GM23338 (cell line): ENCODE data around the gene RASEF. TPM values are rescaled to one million over a fixed set of nuclear protein-coding genes. Genes with fewer than 3 reads are reported as not detected.

Experiments
- ATAC-seq: fragments of 200-7000 bp; cut with Tn5 transposase; 3 replicates; pipeline ENCODE4 v1.9.1; 2020
- DNase-seq: peaks from one replicate; pipeline ENCODE4 v3.0.0-alpha.2; 2015; ENCODE audit warnings: low spot score
- H2AFZ ChIP-seq: fragments of 200-600 bp; sonication (generic); 2 replicates; pipeline ENCODE4 v1.8.0; 2016; ENCODE audit warnings: antibody characterized with exemption, mild to moderate bottlenecking, moderate library complexity
- H3F3A ChIP-seq: fragments of 200-600 bp; sonication (generic); replicated peaks from 2 replicates; pipeline ENCODE4 v1.8.0; 2017; ENCODE audit warnings: antibody characterized with exemption, mixed run types, low read depth
- H3K27ac ChIP-seq: fragments of 200-600 bp; sonication (generic); 2 replicates; pipeline ENCODE4 v1.6.1; 2016; ENCODE audit warnings: low read depth
- H3K27me3 ChIP-seq: fragments of 200-600 bp; sonication (generic); 2 replicates; pipeline ENCODE4 v1.8.0; 2016; ENCODE audit warnings: mild to moderate bottlenecking, mixed run types, moderate library complexity; ENCODE audit not compliant: insufficient read depth
- H3K36me3 ChIP-seq: fragments of 200-600 bp; sonication (generic); 2 replicates; pipeline ENCODE4 v1.8.0; 2016; ENCODE audit warnings: mild to moderate bottlenecking; ENCODE audit not compliant: insufficient read depth
- H3K4me1 ChIP-seq: fragments of 200-600 bp; sonication (generic); 2 replicates; pipeline ENCODE4 v1.8.0; 2016; ENCODE audit warnings: mild to moderate bottlenecking, moderate library complexity; ENCODE audit not compliant: insufficient read depth
- H3K4me2 ChIP-seq: fragments of 200-600 bp; sonication (generic); 2 replicates; pipeline ENCODE4 v1.7.1; 2017; ENCODE audit warnings: mixed run types
- H3K4me3 ChIP-seq: fragments of 200-600 bp; sonication (generic); 2 replicates; pipeline ENCODE4 v1.6.1; 2016; ENCODE audit warnings: mixed run types
- H3K79me2 ChIP-seq: fragments of 200-600 bp; sonication (generic); replicated peaks from 2 replicates; pipeline ENCODE4 v1.8.0; 2017; ENCODE audit warnings: mild to moderate bottlenecking; ENCODE audit not compliant: insufficient read depth
- H3K9me2 ChIP-seq: fragments of 200-600 bp; sonication (generic); 2 replicates; pipeline ENCODE4 v1.8.0; 2017; ENCODE audit not compliant: insufficient read depth
- H4K20me1 ChIP-seq: fragments of 200-600 bp; sonication (generic); replicated peaks from 2 replicates; pipeline ENCODE4 v1.8.0; 2017; ENCODE audit warnings: mild to moderate bottlenecking; ENCODE audit not compliant: insufficient read depth
- H3K27ac Mint-ChIP-seq: 2 replicates; pipeline ENCODE4 v1.8.0; 2020; ENCODE audit warnings: inconsistent platforms, mild to moderate bottlenecking, moderate library complexity, mixed read lengths
- H3K27me3 Mint-ChIP-seq: 3 replicates; pipeline ENCODE4 v1.8.0; 2022; ENCODE audit warnings: low read depth, mild to moderate bottlenecking, moderate library complexity, mixed read lengths, inconsistent platforms; ENCODE audit not compliant: insufficient read depth, poor library complexity
- H3K36me3 Mint-ChIP-seq: 3 replicates; pipeline ENCODE4 v1.8.0; 2021; ENCODE audit warnings: low read depth, mild to moderate bottlenecking, inconsistent platforms, moderate library complexity, mixed read lengths
- H3K4me1 Mint-ChIP-seq: 3 replicates; pipeline ENCODE4 v1.8.0; 2020; ENCODE audit warnings: mild to moderate bottlenecking, inconsistent platforms, mixed read lengths
- H3K4me3 Mint-ChIP-seq: 3 replicates; pipeline ENCODE4 v1.8.0; 2021; ENCODE audit warnings: moderate library complexity, mild to moderate bottlenecking, inconsistent platforms, mixed read lengths
- H3K9me3 Mint-ChIP-seq: 3 replicates; pipeline ENCODE4 v1.8.0; 2020; ENCODE audit warnings: moderate library complexity, mild to moderate bottlenecking, inconsistent platforms, mixed read lengths
- CREB1 ChIP-seq: fragments of 250-450 bp; sonication (Bioruptor Pico); IDR thresholded peaks from 2 replicates; pipeline ENCODE4 v1.5.0; 2020; ENCODE audit warnings: low read depth, mild to moderate bottlenecking, moderate library complexity
- EZH2 ChIP-seq: fragments of 200-600 bp; sonication (generic); IDR thresholded peaks from one replicate; pipeline ENCODE4 v1.8.0; 2017; ENCODE audit warnings: antibody characterized with exemption, mild to moderate bottlenecking, low read depth; ENCODE audit not compliant: unreplicated experiment
- JUNB ChIP-seq: IDR thresholded peaks from one replicate; pipeline ENCODE4 v1.6.1; 2016; ENCODE audit warnings: antibody characterized with exemption; ENCODE audit not compliant: unreplicated experiment
- NANOG ChIP-seq: IDR thresholded peaks from 2 replicates; pipeline ENCODE4 v1.6.1; 2016; ENCODE audit warnings: antibody characterized with exemption, borderline replicate concordance
- POLR2AphosphoS5 ChIP-seq: IDR thresholded peaks from 2 replicates; pipeline ENCODE4 v1.6.1; 2016; ENCODE audit warnings: antibody characterized with exemption, low read depth
- ZNF114 ChIP-seq: fragments of 250-450 bp; sonication (Bioruptor Pico); IDR thresholded peaks from 2 replicates; pipeline ENCODE4 v1.5.0; 2020; ENCODE audit warnings: mild to moderate bottlenecking, moderate library complexity
- ZNF331 ChIP-seq: fragments of 250-450 bp; sonication (Bioruptor Pico); IDR thresholded peaks from 2 replicates; pipeline ENCODE4 v1.5.0; 2020; ENCODE audit warnings: low read depth, mild to moderate bottlenecking, moderate library complexity
- polyA plus RNA-seq: library from polyadenylated mRNA; unstranded; fragments of >200 nt; fragmentation: Nextera tagmentation; extraction: Ambion mirVana; gene quantifications from 2 replicates; pipeline ENCODE4 v1.2.1, GENCODE V29; 2016
- total RNA-seq: library from RNA; depleted of rRNA; stranded (reverse); fragments of >200 nt; shearing (Covaris generic); gene quantifications from 2 replicates; pipeline ENCODE4 v1.2.3, GENCODE V29; 2014
- TF ChIP-seq, protein P1 (sequence below): IDR thresholded peaks from one replicate; pipeline ENCODE4 v1.6.1; 2018; ENCODE audit warnings: antibody characterized with exemption; ENCODE audit not compliant: unreplicated experiment
- TF ChIP-seq, protein P2 (sequence below), 2 experiments: fragments of 200-600 bp in 1 of 2; sonication (generic) in 1 of 2; conservative IDR thresholded peaks; 2 replicates each; pipeline versions ENCODE4 v1.5.1 to v1.6.1; 2016 to 2017; ENCODE audit warnings: antibody characterized with exemption in 2 of 2, low read depth in 2 of 2, mild to moderate bottlenecking in 2 of 2, moderate library complexity in 1 of 2
- TF ChIP-seq, protein P3 (sequence below): IDR thresholded peaks from 2 replicates; pipeline ENCODE4 v1.6.1; 2016; ENCODE audit warnings: antibody characterized with exemption

The RASEF gene
- total and polyA plus RNA-seq, 2 experiments from 2014 or later: 3.6 to 10.4 TPM

DNA sequence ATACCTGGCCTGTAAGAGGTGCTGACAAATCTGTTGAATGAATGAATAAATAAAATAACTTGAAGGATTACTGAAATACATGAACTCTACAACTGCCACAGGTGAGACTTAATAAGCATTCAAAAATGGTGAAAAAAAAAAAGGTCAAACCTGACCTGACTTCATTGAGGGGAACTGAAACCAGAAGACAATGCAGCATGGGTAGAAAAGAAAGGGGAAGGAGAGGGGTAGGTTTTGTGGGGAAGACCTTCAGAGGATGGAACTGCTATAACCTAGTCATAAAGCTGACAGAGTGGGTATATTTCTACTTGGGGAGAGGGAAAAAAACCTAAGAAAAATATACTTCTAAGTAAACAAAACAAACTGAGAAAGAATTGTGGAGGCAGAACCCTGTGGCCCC, 56.6 kb downstream of the RASEF start (continued):
- TF ChIP-seq POLR2AphosphoS5 (no peak), JUNB (no peak), ZNF114 (CRISPR knock-in tag) (no peak), NANOG (no peak), EZH2 (no peak), ZNF331 (no peak)
- TF ChIP-seq, protein P1, sequence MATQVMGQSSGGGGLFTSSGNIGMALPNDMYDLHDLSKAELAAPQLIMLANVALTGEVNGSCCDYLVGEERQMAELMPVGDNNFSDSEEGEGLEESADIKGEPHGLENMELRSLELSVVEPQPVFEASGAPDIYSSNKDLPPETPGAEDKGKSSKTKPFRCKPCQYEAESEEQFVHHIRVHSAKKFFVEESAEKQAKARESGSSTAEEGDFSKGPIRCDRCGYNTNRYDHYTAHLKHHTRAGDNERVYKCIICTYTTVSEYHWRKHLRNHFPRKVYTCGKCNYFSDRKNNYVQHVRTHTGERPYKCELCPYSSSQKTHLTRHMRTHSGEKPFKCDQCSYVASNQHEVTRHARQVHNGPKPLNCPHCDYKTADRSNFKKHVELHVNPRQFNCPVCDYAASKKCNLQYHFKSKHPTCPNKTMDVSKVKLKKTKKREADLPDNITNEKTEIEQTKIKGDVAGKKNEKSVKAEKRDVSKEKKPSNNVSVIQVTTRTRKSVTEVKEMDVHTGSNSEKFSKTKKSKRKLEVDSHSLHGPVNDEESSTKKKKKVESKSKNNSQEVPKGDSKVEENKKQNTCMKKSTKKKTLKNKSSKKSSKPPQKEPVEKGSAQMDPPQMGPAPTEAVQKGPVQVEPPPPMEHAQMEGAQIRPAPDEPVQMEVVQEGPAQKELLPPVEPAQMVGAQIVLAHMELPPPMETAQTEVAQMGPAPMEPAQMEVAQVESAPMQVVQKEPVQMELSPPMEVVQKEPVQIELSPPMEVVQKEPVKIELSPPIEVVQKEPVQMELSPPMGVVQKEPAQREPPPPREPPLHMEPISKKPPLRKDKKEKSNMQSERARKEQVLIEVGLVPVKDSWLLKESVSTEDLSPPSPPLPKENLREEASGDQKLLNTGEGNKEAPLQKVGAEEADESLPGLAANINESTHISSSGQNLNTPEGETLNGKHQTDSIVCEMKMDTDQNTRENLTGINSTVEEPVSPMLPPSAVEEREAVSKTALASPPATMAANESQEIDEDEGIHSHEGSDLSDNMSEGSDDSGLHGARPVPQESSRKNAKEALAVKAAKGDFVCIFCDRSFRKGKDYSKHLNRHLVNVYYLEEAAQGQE: no peak
- TF ChIP-seq, protein P2, sequence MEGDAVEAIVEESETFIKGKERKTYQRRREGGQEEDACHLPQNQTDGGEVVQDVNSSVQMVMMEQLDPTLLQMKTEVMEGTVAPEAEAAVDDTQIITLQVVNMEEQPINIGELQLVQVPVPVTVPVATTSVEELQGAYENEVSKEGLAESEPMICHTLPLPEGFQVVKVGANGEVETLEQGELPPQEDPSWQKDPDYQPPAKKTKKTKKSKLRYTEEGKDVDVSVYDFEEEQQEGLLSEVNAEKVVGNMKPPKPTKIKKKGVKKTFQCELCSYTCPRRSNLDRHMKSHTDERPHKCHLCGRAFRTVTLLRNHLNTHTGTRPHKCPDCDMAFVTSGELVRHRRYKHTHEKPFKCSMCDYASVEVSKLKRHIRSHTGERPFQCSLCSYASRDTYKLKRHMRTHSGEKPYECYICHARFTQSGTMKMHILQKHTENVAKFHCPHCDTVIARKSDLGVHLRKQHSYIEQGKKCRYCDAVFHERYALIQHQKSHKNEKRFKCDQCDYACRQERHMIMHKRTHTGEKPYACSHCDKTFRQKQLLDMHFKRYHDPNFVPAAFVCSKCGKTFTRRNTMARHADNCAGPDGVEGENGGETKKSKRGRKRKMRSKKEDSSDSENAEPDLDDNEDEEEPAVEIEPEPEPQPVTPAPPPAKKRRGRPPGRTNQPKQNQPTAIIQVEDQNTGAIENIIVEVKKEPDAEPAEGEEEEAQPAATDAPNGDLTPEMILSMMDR (conservative IDR thresholded peaks at IDR 0.05; ENCODE audit: low read depth in 2 of 2): no peak

DNA sequence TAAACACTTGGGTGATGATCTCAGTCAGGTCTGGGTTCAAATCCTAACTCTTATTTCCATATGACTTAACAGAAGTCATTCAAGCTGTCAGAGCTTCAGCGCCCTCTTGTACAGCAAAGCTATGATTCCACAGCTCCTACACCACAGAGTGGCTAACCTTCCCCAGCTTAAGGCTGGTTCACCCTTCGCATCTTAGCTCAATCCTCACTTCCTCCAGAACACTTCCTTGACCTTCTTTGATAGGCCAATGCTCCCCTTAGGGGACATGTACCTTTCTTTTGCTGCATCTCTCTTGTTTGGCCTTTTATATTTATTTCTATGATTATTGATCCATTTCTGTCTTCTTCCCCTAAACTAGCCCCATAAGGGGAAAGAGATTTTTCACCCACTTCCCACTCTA, 57.0 kb downstream of the RASEF start:
- Mint-ChIP-seq H3K27ac (no peak overlapping the region), H3K36me3 (no peaks in the 10 kb centered on the region; the same call in 2 of the 3 replicates), H3K27me3 (no peaks in the 10 kb centered on the region), H3K9me3 (no peaks in the 10 kb centered on the region), H3K4me3 (no peak overlapping the region), H3K4me1 (0 out of 3 replicates have a peak, but pooled peaks cover 4% of the 10 kb centered on the region)
- Histone ChIP-seq H3K27ac (no peak overlapping the region), H3F3A (no peaks in the 10 kb centered on the region), H3K4me3 (no peak overlapping the region), H3K4me2 (no peak overlapping the region), H4K20me1 (0 out of 2 replicates have a peak, but pooled peaks cover 3% of the 10 kb centered on the region), H3K79me2 (no peaks in the 10 kb centered on the region), H2AFZ (no peak overlapping the region), H3K4me1 (no peaks in the 10 kb centered on the region), H3K27me3 (no peaks in the 10 kb centered on the region), H3K36me3 (no peaks in the 10 kb centered on the region), H3K9me2 (peaks cover 1% of the 10 kb centered on the region; the same call in 1 of the 2 replicates)
- DNase-seq: no peak
- no peak for ATAC-seq
- TF ChIP-seq, protein P1: no peak
- TF ChIP-seq, protein P3, sequence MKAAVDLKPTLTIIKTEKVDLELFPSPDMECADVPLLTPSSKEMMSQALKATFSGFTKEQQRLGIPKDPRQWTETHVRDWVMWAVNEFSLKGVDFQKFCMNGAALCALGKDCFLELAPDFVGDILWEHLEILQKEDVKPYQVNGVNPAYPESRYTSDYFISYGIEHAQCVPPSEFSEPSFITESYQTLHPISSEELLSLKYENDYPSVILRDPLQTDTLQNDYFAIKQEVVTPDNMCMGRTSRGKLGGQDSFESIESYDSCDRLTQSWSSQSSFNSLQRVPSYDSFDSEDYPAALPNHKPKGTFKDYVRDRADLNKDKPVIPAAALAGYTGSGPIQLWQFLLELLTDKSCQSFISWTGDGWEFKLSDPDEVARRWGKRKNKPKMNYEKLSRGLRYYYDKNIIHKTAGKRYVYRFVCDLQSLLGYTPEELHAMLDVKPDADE: no peak
- TF ChIP-seq ZNF114 (CRISPR knock-in tag) (no peak), JUNB (no peak), CREB1 (CRISPR knock-in tag) (no peak)
